Skeletal muscle satellite cell (primary cell): ENCODE data around the gene CCS.
"Not testable (repeated sequence)": the region's sequence is repeated elsewhere in the genome, so short reads cannot be mapped to it uniquely, and the experiment has no call there.

Experiments
- H3K27me3 ChIP-seq: 2 replicates; pipeline ENCODE4 v1.7.0; 2013; ENCODE audit warnings: low read length; ENCODE audit not compliant: control insufficient read depth, insufficient read depth
- H3K36me3 ChIP-seq: 2 replicates; pipeline ENCODE4 v1.7.0; 2013; ENCODE audit warnings: mild to moderate bottlenecking, control low read depth, low read length; ENCODE audit not compliant: insufficient read depth
- H3K4me1 ChIP-seq: 2 replicates; pipeline ENCODE4 v1.7.0; 2013; ENCODE audit warnings: low read length; ENCODE audit not compliant: control insufficient read depth, insufficient read depth
- H3K4me2 ChIP-seq: 2 replicates; pipeline ENCODE4 v1.7.0; 2013; ENCODE audit warnings: mild to moderate bottlenecking, low read length
- H3K4me3 ChIP-seq: 2 replicates; pipeline ENCODE4 v1.7.0; 2013; ENCODE audit warnings: low read length
- H3K9ac ChIP-seq: 2 replicates; pipeline ENCODE4 v1.7.0; 2013; ENCODE audit warnings: mild to moderate bottlenecking, low read depth, low read length, moderate library complexity
- H3K9me3 ChIP-seq: replicated peaks from 2 replicates; pipeline ENCODE4 v1.7.0; 2013; ENCODE audit warnings: mild to moderate bottlenecking, control low read depth, low read length

CCS gene

GRCh38 chr11:66637557-66638176 lies 44.7 kb downstream of the CCS start:
- no peaks in the 10 kb centered on the region for H3K27me3 ChIP-seq
- peak overlapping the region; percentile 93 for H3K4me2 ChIP-seq
- H3K4me1 ChIP-seq = peaks cover 38% of the 10 kb centered on the region
- peaks cover 44% of the 10 kb centered on the region for H3K36me3 ChIP-seq
- no peaks in the 10 kb centered on the region for H3K9me3 ChIP-seq
- peak overlapping the region; percentile 76 for H3K9ac ChIP-seq
- H3K4me3 ChIP-seq = peak overlapping the region; percentile 69

GRCh38 chr11:66638177-66639065 lies 45.4 kb downstream of the CCS start, which contains the start of gene RBM4:
Gene RBM4 (plus strand): TSS chr11:66638703. CDS start chr11:66639712, 1,009 bp downstream.
- Histone ChIP-seq H3K9me3 (no peaks in the 10 kb centered on the region), H3K4me3 (peak within 1 kb of the TSS; percentile 78), H3K9ac (peak within 1 kb of the TSS; percentile 93), H3K36me3 (peaks cover 49% of the 10 kb centered on the region), H3K27me3 (no peaks in the 10 kb centered on the region), H3K4me2 (peak within 1 kb of the TSS; percentile 93), H3K4me1 (peaks cover 46% of the 10 kb centered on the region)

- Histone ChIP-seq H3K36me3 (peaks cover 53% of the 10 kb centered on the region), H3K4me1 (peaks cover 54% of the 10 kb centered on the region), H3K4me2 (peak overlapping the region; percentile 84)
These were observed 46.3 kb downstream of the CCS start for GRCh38 chr11:66639066-66639813.

GRCh38 chr11:66639814-66640340 lies 46.9 kb downstream of the CCS start:
- H3K4me2 ChIP-seq = peak overlapping the region; percentile 84
- peaks cover 54% of the 10 kb centered on the region for H3K36me3 ChIP-seq
- peak overlapping the region; percentile 93 for H3K9ac ChIP-seq
- peaks cover 59% of the 10 kb centered on the region for H3K4me1 ChIP-seq
- H3K4me3 ChIP-seq = peak overlapping the region; percentile 78
- H3K9me3 ChIP-seq, H3K27me3 ChIP-seq: not testable (repeated sequence)

More at GRCh38 chr11:66639066-66639813, 46.3 kb downstream of the CCS start:
- Histone ChIP-seq H3K9me3 (no peaks in the 10 kb centered on the region), H3K9ac (peak overlapping the region; percentile 93), H3K27me3 (no peaks in the 10 kb centered on the region), H3K4me3 (peak overlapping the region; percentile 78)

GRCh38 chr11:66641834-66642233 lies 48.8 kb downstream of the CCS start:
- peaks cover 73% of the 10 kb centered on the region for H3K36me3 ChIP-seq

GRCh38 chr11:66643745-66644437 lies 50.9 kb downstream of the CCS start:
- Histone ChIP-seq H3K9ac (no peak overlapping the region), H3K9me3 (no peaks in the 10 kb centered on the region), H3K4me3 (peak overlapping the region; percentile 33), H3K27me3 (no peaks in the 10 kb centered on the region), H3K36me3 (peaks cover 87% of the 10 kb centered on the region), H3K4me2 (peak overlapping the region; percentile 84), H3K4me1 (peaks cover 54% of the 10 kb centered on the region)

More at GRCh38 chr11:66641834-66642233, 48.8 kb downstream of the CCS start:
- peak overlapping the region; percentile 78 for H3K4me3 ChIP-seq
- H3K9me3 ChIP-seq = no peaks in the 10 kb centered on the region
- peak overlapping the region; percentile 84 for H3K4me2 ChIP-seq
- H3K4me1 ChIP-seq = peaks cover 63% of the 10 kb centered on the region
- H3K27me3 ChIP-seq = no peaks in the 10 kb centered on the region
- peak overlapping the region; percentile 26 for H3K9ac ChIP-seq

- Histone ChIP-seq H3K9ac (no peak overlapping the region), H3K4me3 (no peak overlapping the region), H3K9me3 (no peaks in the 10 kb centered on the region), H3K36me3 (peaks cover 83% of the 10 kb centered on the region), H3K4me2 (no peak overlapping the region), H3K27me3 (no peaks in the 10 kb centered on the region), H3K4me1 (peaks cover 34% of the 10 kb centered on the region)
These were observed 53.8 kb downstream of the CCS start for GRCh38 chr11:66646828-66647227.

GRCh38 chr11:66649903-66650302 lies 56.9 kb downstream of the CCS start:
- Histone ChIP-seq H3K36me3 (peaks cover 68% of the 10 kb centered on the region), H3K4me1 (peaks cover 4% of the 10 kb centered on the region), H3K9ac (no peak overlapping the region), H3K4me2 (no peak overlapping the region), H3K27me3 (no peaks in the 10 kb centered on the region), H3K9me3 (no peaks in the 10 kb centered on the region), H3K4me3 (no peak overlapping the region)

GRCh38 chr11:66651016-66651415 lies 58.0 kb downstream of the CCS start:
- H3K9ac ChIP-seq = no peak overlapping the region
- no peaks in the 10 kb centered on the region for H3K9me3 ChIP-seq
- no peaks in the 10 kb centered on the region for H3K27me3 ChIP-seq
- no peak overlapping the region for H3K4me3 ChIP-seq
- H3K4me2 ChIP-seq = no peak overlapping the region
- no peaks in the 10 kb centered on the region for H3K4me1 ChIP-seq
- peaks cover 61% of the 10 kb centered on the region for H3K36me3 ChIP-seq

GRCh38 chr11:66652651-66653050 lies 59.7 kb downstream of the CCS start:
- H3K9me3 ChIP-seq = no peaks in the 10 kb centered on the region
- no peak overlapping the region for H3K4me3 ChIP-seq
- no peaks in the 10 kb centered on the region for H3K4me1 ChIP-seq
- H3K9ac ChIP-seq = no peak overlapping the region
- peaks cover 45% of the 10 kb centered on the region for H3K36me3 ChIP-seq
- H3K4me2 ChIP-seq = no peak overlapping the region
- H3K27me3 ChIP-seq = no peaks in the 10 kb centered on the region
